Right lobe of liver (tissue), 6 donors: ENCODE measurements around the gene PRDM12. TPM values are rescaled to one million over a fixed set of nuclear protein-coding genes. Genes with fewer than 3 reads are reported as not detected.

ENCODE experiments used
- ATAC-seq, 4 donors: fragments of 200-7000 bp; cut with Tn5 transposase; one replicate each; pipeline ENCODE4 v1.9.1; 2020; ENCODE audit warnings: mild to moderate bottlenecking in 4 of 4, moderate library complexity in 4 of 4
- DNase-seq, 3 donors: peaks; one replicate each; pipeline ENCODE4 v3.0.0-alpha.2; 2020
- H3K27ac ChIP-seq, 3 donors: fragments of 200-600 bp; one replicate each; pipeline ENCODE4 v1.8.0; 2022
- H3K27me3 ChIP-seq, 2 donors: fragments of 200-600 bp; one replicate each; pipeline ENCODE4 v1.8.0; 2022
- H3K36me3 ChIP-seq, 4 donors: fragments of 200-600 bp; sonication (generic) in 1 of 4; one replicate each; pipeline versions ENCODE4 v1.5.1 to v1.8.0; 2017 to 2022; ENCODE audit warnings: control low read depth in 1 of 4
- H3K4me1 ChIP-seq, 4 donors: fragments of 200-600 bp; sonication (generic) in 1 of 4; one replicate each; pipeline versions ENCODE4 v1.5.1 to v1.8.0; 2017 to 2022; ENCODE audit warnings: control low read depth in 1 of 4
- H3K4me3 ChIP-seq, 3 donors: fragments of 200-600 bp; one replicate each; pipeline ENCODE4 v1.8.0; 2022
- H3K9me3 ChIP-seq, 4 donors: fragments of 200-600 bp; sonication (generic) in 1 of 4; one replicate each; pipeline versions ENCODE4 v1.5.1 to v1.8.0; 2017 to 2022; ENCODE audit warnings: control low read depth in 1 of 4
- POLR2A ChIP-seq: fragments of 450-650 bp; IDR thresholded peaks from one replicate; pipeline ENCODE4 v1.6.1; 2017; ENCODE audit warnings: antibody characterized with exemption, mild to moderate bottlenecking
- WGBS: methylation state at CpG from one replicate; pipeline ENCODE4 v1.1.6; 2018; ENCODE audit warnings: low coverage, low lambda C conversion rate; ENCODE audit not compliant: insufficient coverage; ENCODE audit errors: missing lambda C conversion rate; 5-methylcytosine and 5-hydroxymethylcytosine counted together
- intact Hi-C, 2 donors: fragments of 100-400 bp; cut with DNase I; formaldehyde crosslinking; loops; one replicate each; pipeline versions ENCODE4 v1.11.2 to v1.14.1; 2022
- total RNA-seq, 6 experiments: library from RNA; depleted of rRNA in 2 of 6; stranded (reverse); fragments of >200 nt in 2 of 6; fragmentation: NEBNext Ultra II Directional in 3 of 6; extraction: Animal tissue kit (Norgen Biotek cat#: 25700) in 3 of 6; gene quantifications; one replicate each; pipeline versions ENCODE4 v1.1.0 to v1.2.4, GENCODE V29; 2016 to 2023
- TF ChIP-seq, protein P1 (sequence below), 4 donors: fragments of 200-600 bp in 3 of 4; fragments of 450-650 bp in 1 of 4; IDR thresholded peaks; one replicate each; pipeline versions ENCODE4 v1.5.1 to v1.8.0; 2016 to 2022; ENCODE audit warnings: antibody characterized with exemption in 4 of 4, mild to moderate bottlenecking in 2 of 4
- donor health status: DM: no; HTN: yes; CAD: no.
- donor health status: DM: no; HTN: no; CAD: no.
- donor health status: DM: no; HTN: no; CAD: no.
- donor health status: DM: no; HTN: yes; CAD: no.
- donor health status: DM: no; HTN: yes; CAD: no.

The PRDM12 gene
- total RNA-seq, 6 experiments from 2014 or later = 0.15 TPM; not detected in 5

DNA sequence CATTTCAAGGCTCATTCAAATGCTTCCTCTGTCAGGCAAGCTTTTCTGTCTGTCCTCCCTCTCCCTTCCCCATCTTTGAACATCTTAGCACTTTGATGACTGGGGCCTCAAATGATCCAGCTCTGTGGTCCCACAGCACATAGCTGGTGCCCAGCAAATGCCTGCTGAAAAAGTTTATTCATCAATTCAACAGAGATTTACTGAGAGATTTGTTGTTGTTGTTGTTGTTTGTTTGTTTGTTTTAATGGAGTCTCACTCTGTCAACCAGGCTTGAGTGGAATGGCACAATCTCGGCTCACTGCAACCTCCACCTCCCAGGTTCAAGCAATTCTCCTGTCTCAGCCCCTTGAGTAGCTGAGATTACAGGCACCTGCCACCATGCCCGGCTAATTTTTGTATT, 23.2 kb downstream of the PRDM12 start:
- Histone ChIP-seq H3K9me3 (no peaks in the 10 kb centered on the region), H3K27me3 (no peaks in the 10 kb centered on the region), H3K27ac (no peak overlapping the region), H3K4me1 (peaks cover 0 to 15% (median 0%) of the 10 kb centered on the region in 4 donors), H3K4me3 (no peak overlapping the region), H3K36me3 (no peaks in the 10 kb centered on the region)
- no peak for DNase-seq
- 95% methylated on average over 2 of the region's 2 CpGs for WGBS
- TF ChIP-seq, protein P1, sequence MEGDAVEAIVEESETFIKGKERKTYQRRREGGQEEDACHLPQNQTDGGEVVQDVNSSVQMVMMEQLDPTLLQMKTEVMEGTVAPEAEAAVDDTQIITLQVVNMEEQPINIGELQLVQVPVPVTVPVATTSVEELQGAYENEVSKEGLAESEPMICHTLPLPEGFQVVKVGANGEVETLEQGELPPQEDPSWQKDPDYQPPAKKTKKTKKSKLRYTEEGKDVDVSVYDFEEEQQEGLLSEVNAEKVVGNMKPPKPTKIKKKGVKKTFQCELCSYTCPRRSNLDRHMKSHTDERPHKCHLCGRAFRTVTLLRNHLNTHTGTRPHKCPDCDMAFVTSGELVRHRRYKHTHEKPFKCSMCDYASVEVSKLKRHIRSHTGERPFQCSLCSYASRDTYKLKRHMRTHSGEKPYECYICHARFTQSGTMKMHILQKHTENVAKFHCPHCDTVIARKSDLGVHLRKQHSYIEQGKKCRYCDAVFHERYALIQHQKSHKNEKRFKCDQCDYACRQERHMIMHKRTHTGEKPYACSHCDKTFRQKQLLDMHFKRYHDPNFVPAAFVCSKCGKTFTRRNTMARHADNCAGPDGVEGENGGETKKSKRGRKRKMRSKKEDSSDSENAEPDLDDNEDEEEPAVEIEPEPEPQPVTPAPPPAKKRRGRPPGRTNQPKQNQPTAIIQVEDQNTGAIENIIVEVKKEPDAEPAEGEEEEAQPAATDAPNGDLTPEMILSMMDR (IDR thresholded peaks at IDR 0.05) = no peak
- no peak for TF ChIP-seq POLR2A
- no peak for ATAC-seq
- intact Hi-C loops = no loop called here

DNA sequence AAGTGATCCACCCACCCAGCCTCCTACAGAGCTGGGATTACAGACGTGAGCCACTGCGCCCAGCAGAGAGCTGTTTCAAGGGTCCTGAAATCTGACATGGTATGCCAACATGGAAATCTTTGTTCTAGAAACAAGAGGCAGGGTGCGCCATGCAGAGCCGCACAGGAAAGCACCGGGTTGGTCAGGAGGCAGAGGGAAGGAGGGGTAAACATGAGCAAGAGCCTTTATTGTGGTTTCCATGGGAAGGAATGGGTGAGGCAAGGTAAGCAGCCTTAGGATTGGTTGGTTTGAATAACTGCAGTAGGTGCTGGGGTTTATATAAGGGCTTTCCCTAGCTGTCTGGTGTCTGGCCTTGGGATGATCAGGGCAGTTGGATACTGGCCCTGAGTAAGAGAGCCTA, 23.7 kb downstream of the PRDM12 start:
- Histone ChIP-seq H3K27ac (no peak overlapping the region), H3K4me1 (peaks cover 0 to 15% (median 0%) of the 10 kb centered on the region in 4 donors), H3K27me3 (no peaks in the 10 kb centered on the region), H3K9me3 (no peaks in the 10 kb centered on the region), H3K36me3 (no peaks in the 10 kb centered on the region), H3K4me3 (no peak overlapping the region)
- 91% methylated on average over 3 of the region's 5 CpGs for WGBS
- no peak for TF ChIP-seq POLR2A
- TF ChIP-seq, protein P1 (IDR thresholded peaks at IDR 0.05) = no peak
- ATAC-seq (no peak), DNase-seq (no peak)
- intact Hi-C loops = no loop called here

DNA sequence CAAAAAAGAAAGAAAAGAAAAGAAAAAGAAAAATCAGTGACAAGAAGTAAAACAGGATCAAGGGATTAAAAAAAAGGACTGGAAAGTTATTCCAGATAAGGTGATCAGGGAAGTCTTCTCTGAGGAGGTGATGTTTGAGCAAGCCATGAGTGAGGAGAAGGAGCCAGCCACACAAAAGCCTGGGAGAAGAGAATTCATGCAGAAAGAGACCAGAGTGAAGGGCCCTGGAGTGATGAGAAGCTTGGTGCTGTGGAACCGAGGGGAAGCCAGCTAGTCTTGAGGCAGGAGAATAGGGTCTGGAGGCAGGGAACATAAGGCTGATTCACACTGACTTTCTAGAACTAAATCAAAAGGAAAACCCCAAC, 25.2 kb downstream of the PRDM12 start:
- Histone ChIP-seq H3K27me3 (no peaks in the 10 kb centered on the region), H3K27ac (no peak overlapping the region), H3K4me1 (peaks cover 0 to 13% (median 2%) of the 10 kb centered on the region in 4 donors), H3K4me3 (no peak overlapping the region), H3K36me3 (no peaks in the 10 kb centered on the region), H3K9me3 (no peaks in the 10 kb centered on the region)
- 30% methylated on average over 1 of the region's 1 CpG for WGBS
- ATAC-seq = no peak
- TF ChIP-seq POLR2A = no peak
- TF ChIP-seq, protein P1 (IDR thresholded peaks at IDR 0.05) = no peak
- intact Hi-C loops = no loop called here
- DNase-seq = no peak

DNA sequence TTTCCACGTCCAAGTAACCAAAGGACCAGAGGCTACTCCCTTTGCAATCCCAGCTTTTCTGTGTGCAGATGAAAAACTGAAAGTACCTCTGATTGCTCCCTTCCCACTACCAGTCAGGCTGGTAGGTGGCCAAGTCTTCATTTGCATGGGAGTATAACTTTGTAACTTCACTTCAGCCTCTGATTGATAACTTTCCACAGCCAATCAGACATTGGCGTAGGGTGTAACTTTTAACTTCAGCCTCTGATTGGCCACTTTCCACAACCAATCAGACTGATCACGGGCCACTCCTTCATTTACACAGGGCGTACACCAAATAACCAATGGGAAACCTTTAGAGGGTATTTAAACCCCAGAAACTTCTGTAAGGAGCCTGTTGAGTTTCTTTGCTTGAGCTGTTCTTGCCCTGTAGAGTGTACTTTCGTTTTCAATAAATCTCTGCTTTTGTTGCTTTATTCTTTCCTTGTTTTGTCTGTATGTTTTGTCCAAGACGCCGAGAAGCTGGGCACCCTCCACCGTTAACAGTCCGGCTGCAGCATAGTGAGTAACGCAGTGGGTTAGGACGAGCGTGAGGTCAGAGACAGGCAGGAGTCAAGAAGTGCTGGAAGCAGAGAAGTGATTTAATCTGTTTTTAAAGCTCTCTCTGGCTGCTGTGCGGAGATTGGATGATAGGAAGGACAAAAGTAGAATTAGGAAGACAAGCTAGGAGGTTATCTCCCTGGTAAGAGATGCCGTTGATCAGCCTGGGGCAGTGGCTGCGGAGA, 25.7 kb downstream of the PRDM12 start:
- H3K4me3 ChIP-seq = peak overlapping the region in 2 of 3 donors; percentile 10 to 28
- ATAC-seq (peak; percentile 33 to 62 (median 57)), DNase-seq (peak in 1 of 3 donors; percentile 82)
- WGBS = 54% methylated on average over 15 of the region's 15 CpGs
- H3K4me1 ChIP-seq = peaks cover 0 to 19% (median 2%) of the 10 kb centered on the region in 4 donors
- H3K9me3 ChIP-seq = no peaks in the 10 kb centered on the region
- H3K27ac ChIP-seq = peak overlapping the region in 2 of 3 donors; percentile 33 to 57
- TF ChIP-seq POLR2A = no peak
- TF ChIP-seq, protein P1 (IDR thresholded peaks at IDR 0.05) = no peak
- H3K36me3 ChIP-seq = no peaks in the 10 kb centered on the region
- no peaks in the 10 kb centered on the region for H3K27me3 ChIP-seq
- intact Hi-C loops = no loop called here
